ENCODE results near the gene NAPSA. TPM values are rescaled to one million over a fixed set of nuclear protein-coding genes. Genes with fewer than 3 reads are reported as not detected.

Gene NAPSA
- total RNA-seq, 1 experiment from 2014 or later = 0.61 TPM

- in situ Hi-C loops (cut with HindIII; ENCODE audit: low pct_unique_long_range_greater_than_20kb, low sequenced_read_pairs) = no loop called here
- no peak for DNase-seq (ENCODE audit: low read depth)
These were observed 22.4 kb upstream of the NAPSA start for GRCh38 chr19:50387868-50388245.

- DNase-seq (ENCODE audit: low read depth) = no peak
- in situ Hi-C loops (cut with HindIII; ENCODE audit: low pct_unique_long_range_greater_than_20kb, low sequenced_read_pairs) = no loop called here
These were observed 21.9 kb upstream of the NAPSA start for GRCh38 chr19:50387176-50387867.

- in situ Hi-C loops (cut with HindIII; ENCODE audit: low pct_unique_long_range_greater_than_20kb, low sequenced_read_pairs) = no loop called here
- DNase-seq (ENCODE audit: low read depth) = no peak
These were observed 19.5 kb upstream of the NAPSA start for GRCh38 chr19:50384685-50385535.

- in situ Hi-C loops (cut with HindIII; ENCODE audit: low pct_unique_long_range_greater_than_20kb, low sequenced_read_pairs) = no loop called here
These were observed 18.6 kb upstream of the NAPSA start, which contains the start of gene POLD1 for GRCh38 chr19:50383852-50384684. Gene POLD1 (plus strand): TSS chr19:50384347. CDS start chr19:50398852, 14,505 bp downstream.

GRCh38 chr19:50383001-50383851 is 17.8 kb upstream of the NAPSA start:
- no peak for DNase-seq (ENCODE audit: low read depth)
- in situ Hi-C loops (cut with HindIII; ENCODE audit: low pct_unique_long_range_greater_than_20kb, low sequenced_read_pairs) = no loop called here

More at GRCh38 chr19:50383852-50384684, 18.6 kb upstream of the NAPSA start, which contains the start of gene POLD1:
- DNase-seq (ENCODE audit: low read depth) = peak; percentile 98

- in situ Hi-C loops (cut with HindIII; ENCODE audit: low pct_unique_long_range_greater_than_20kb, low sequenced_read_pairs) = no loop called here
- no peak for DNase-seq (ENCODE audit: low read depth)
These were observed 16.7 kb upstream of the NAPSA start for GRCh38 chr19:50381881-50382729.

- no peak for DNase-seq (ENCODE audit: low read depth)
- in situ Hi-C loops (cut with HindIII; ENCODE audit: low pct_unique_long_range_greater_than_20kb, low sequenced_read_pairs) = no loop called here
These were observed 15.3 kb upstream of the NAPSA start for GRCh38 chr19:50380751-50381151.

- in situ Hi-C loops (cut with HindIII; ENCODE audit: low pct_unique_long_range_greater_than_20kb, low sequenced_read_pairs) = no loop called here
- no peak for DNase-seq (ENCODE audit: low read depth)
These were observed 14.7 kb upstream of the NAPSA start for GRCh38 chr19:50380137-50380536.

- in situ Hi-C loops (cut with HindIII; ENCODE audit: low pct_unique_long_range_greater_than_20kb, low sequenced_read_pairs) = no loop called here
- no peak for DNase-seq (ENCODE audit: low read depth)
These were observed 14.2 kb upstream of the NAPSA start for GRCh38 chr19:50379602-50380001.

- in situ Hi-C loops (cut with HindIII; ENCODE audit: low pct_unique_long_range_greater_than_20kb, low sequenced_read_pairs) = no loop called here
- DNase-seq (ENCODE audit: low read depth) = no peak
These were observed 13.4 kb upstream of the NAPSA start for GRCh38 chr19:50378863-50379236.

GRCh38 chr19:50378169-50378862 is 12.9 kb upstream of the NAPSA start:
- in situ Hi-C loops (cut with HindIII; ENCODE audit: low pct_unique_long_range_greater_than_20kb, low sequenced_read_pairs) = no loop called here

GRCh38 chr19:50377517-50377916 is 12.1 kb upstream of the NAPSA start:
- DNase-seq (ENCODE audit: low read depth) = no peak
- in situ Hi-C loops (cut with HindIII; ENCODE audit: low pct_unique_long_range_greater_than_20kb, low sequenced_read_pairs) = no loop called here

More at GRCh38 chr19:50378169-50378862, 12.9 kb upstream of the NAPSA start:
- no peak for DNase-seq (ENCODE audit: low read depth)

- in situ Hi-C loops (cut with HindIII; ENCODE audit: low pct_unique_long_range_greater_than_20kb, low sequenced_read_pairs) = no loop called here
- peak; percentile 50 for DNase-seq (ENCODE audit: low read depth)
These were observed 11.6 kb upstream of the NAPSA start for GRCh38 chr19:50377051-50377461.

- in situ Hi-C loops (cut with HindIII; ENCODE audit: low pct_unique_long_range_greater_than_20kb, low sequenced_read_pairs) = no loop called here
- DNase-seq (ENCODE audit: low read depth) = peak; percentile 96
These were observed 11.0 kb upstream of the NAPSA start, which contains the start of gene NR1H2 for GRCh38 chr19:50376166-50377050. Gene NR1H2 (plus strand): TSS chr19:50376457. CDS start chr19:50377606, 1,149 bp downstream.

GRCh38 chr19:50371914-50372475 is 6.6 kb upstream of the NAPSA start:
- in situ Hi-C loops (cut with HindIII; ENCODE audit: low pct_unique_long_range_greater_than_20kb, low sequenced_read_pairs) = no loop called here
- DNase-seq (ENCODE audit: low read depth) = no peak

All from Caki2 (cell line).